T47D (cell line): ENCODE measurements around the gene AK5.
A peak's percentile ranks its signal among the peaks of the same experiment; 100 is the strongest.
"Not testable (repeated sequence)": the region's sequence is repeated elsewhere in the genome, so short reads cannot be mapped to it uniquely, and the experiment has no call there.

Experiments
- DNase-seq, 2 experiments: peaks; one replicate each; pipeline versions ENCODE4 v3.0.0 to v3.0.0-alpha.2; 2011 to 2012; ENCODE audit warnings: low read depth in 1 of 2, low spot score in 1 of 2
- JUND ChIP-seq: IDR thresholded peaks from 2 replicates; pipeline ENCODE4 v1.6.1; 2012; ENCODE audit warnings: low read depth
- in situ Hi-C: cut with HindIII; loops from 2 replicates; pipeline ENCODE4 v1.10.0; 2016; ENCODE audit warnings: low sequenced_read_pairs, low pct_unique_long_range_greater_than_20kb

The AK5 gene

GRCh38 chr1:77524038-77524437 is 242.2 kb downstream of the AK5 start:
- in situ Hi-C loops = no loop called here
- TF ChIP-seq JUND = no peak
- no peak for DNase-seq

GRCh38 chr1:77531149-77531548 is 249.3 kb downstream of the AK5 start:
- in situ Hi-C loops, DNase-seq: not testable (repeated sequence)

- in situ Hi-C loops = not testable (repeated sequence)
Measured at GRCh38 chr1:77531596-77532280, 249.9 kb downstream of the AK5 start.

GRCh38 chr1:77532641-77533040 is 250.8 kb downstream of the AK5 start:
- DNase-seq = no peak
- no peak for TF ChIP-seq JUND
- in situ Hi-C loops = no loop called here

More at GRCh38 chr1:77531596-77532280, 249.9 kb downstream of the AK5 start:
- DNase-seq = not testable (repeated sequence)

GRCh38 chr1:77533660-77534305 is 252.0 kb downstream of the AK5 start:
- peak; percentile 39 to 54 for DNase-seq
- no peak for TF ChIP-seq JUND
- in situ Hi-C loops = no loop called here

GRCh38 chr1:77534456-77534855 is 252.6 kb downstream of the AK5 start:
- TF ChIP-seq JUND = no peak
- DNase-seq = no peak
- in situ Hi-C loops = no loop called here

GRCh38 chr1:77536813-77537212 is 255.0 kb downstream of the AK5 start:
- DNase-seq = no peak
- in situ Hi-C loops = no loop called here
- TF ChIP-seq JUND = no peak

- in situ Hi-C loops = no loop called here
- TF ChIP-seq JUND = no peak
- DNase-seq = no peak
Measured at GRCh38 chr1:77538956-77539518, 257.2 kb downstream of the AK5 start.

- TF ChIP-seq JUND = no peak
- no peak for DNase-seq
- in situ Hi-C loops = no loop called here
Measured at GRCh38 chr1:77539519-77540142, 257.8 kb downstream of the AK5 start.

GRCh38 chr1:77540501-77541161 is 258.8 kb downstream of the AK5 start:
- in situ Hi-C loops = no loop called here
- no peak for DNase-seq

GRCh38 chr1:77541162-77541545 is 259.3 kb downstream of the AK5 start:
- no peak for DNase-seq
- TF ChIP-seq JUND = no peak
- in situ Hi-C loops = no loop called here

More at GRCh38 chr1:77540501-77541161, 258.8 kb downstream of the AK5 start:
- TF ChIP-seq JUND = no peak

- TF ChIP-seq JUND = no peak
- in situ Hi-C loops = no loop called here
- DNase-seq = no peak
Measured at GRCh38 chr1:77542813-77543420, 261.1 kb downstream of the AK5 start.
